SK-N-SH treated with all-trans-retinoic acid at 6 μM for 48 hours (cell line): Measurements from ENCODE around the gene ENTPD1.

ENCODE experiments used
- RARB ChIP-seq: fragments of 250-450 bp; sonication (Bioruptor Pico); IDR thresholded peaks from 2 replicates; pipeline ENCODE4 v1.8.0; 2021; ENCODE audit warnings: mild to moderate bottlenecking, moderate library complexity
- ZNF565 ChIP-seq: fragments of 450-650 bp; formaldehyde crosslinking; conservative IDR thresholded peaks from 2 replicates; pipeline ENCODE4 v1.5.0; 2020; ENCODE audit warnings: low read depth, mild to moderate bottlenecking, moderate library complexity
- ZNF8 ChIP-seq: fragments of 450-650 bp; formaldehyde crosslinking; IDR thresholded peaks from 2 replicates; pipeline ENCODE4 v1.5.0; 2020; ENCODE audit warnings: mild to moderate bottlenecking, moderate library complexity

DNA sequence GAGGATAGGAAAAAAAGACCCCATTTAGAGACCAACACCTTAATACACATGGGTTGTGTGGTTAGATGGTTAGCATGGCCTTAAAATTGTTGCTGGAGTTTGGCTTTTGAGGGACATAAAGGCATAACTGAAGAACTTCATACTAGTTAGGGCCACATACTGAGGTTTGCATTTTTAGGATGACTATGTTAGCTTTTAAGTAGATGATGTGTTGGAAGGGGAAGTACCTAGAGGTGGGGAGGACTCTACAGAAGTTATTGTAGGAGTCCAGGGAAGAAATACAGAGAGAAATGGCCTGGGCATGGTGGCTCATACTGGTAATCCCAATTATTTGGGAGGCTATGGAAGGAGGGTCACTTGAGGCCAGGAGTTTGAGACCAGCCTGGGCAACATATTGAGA is 40.5 kb downstream of the ENTPD1 start:
- TF ChIP-seq ZNF8 (no peak), ZNF565 (CRISPR knock-in tag) (no peak), RARB (CRISPR knock-in tag) (no peak)
